Naive thymus-derived CD8-positive, alpha-beta T cell (primary cell): ENCODE measurements around the gene RPTOR. TPM values are rescaled to one million over a fixed set of nuclear protein-coding genes. Genes with fewer than 3 reads are reported as not detected.

Experiments used
- ATAC-seq, 2 donors: fragments of 150-1000 bp; cut with Tn5 transposase in 1 of 2; sonication (Bioruptor Pico), chemical (Tn5 transposase) in 1 of 2; 1 replicate in 1 of 2; 2 replicates in 1 of 2; pipeline ENCODE4 v1.10.0; 2021; ENCODE audit warnings: mild to moderate bottlenecking in 2 of 2, moderate library complexity in 2 of 2
- POLR2A ChIA-PET: fragments of 350-600 bp; sonication (Branson Sonifier 250); formaldehyde crosslinking; loops from one replicate; lab custom pipeline; 2021; ENCODE audit warnings: antibody characterized with exemption; lab: Charles Lee
- DNase-seq, 10 donors: peaks; one replicate each; pipeline versions ENCODE4 v3.0.0 to v3.0.0-alpha.2; 2020 to 2022
- H3K27ac Mint-ChIP-seq, 10 donors: one replicate each; pipeline ENCODE4 v1.8.0; 2020 to 2022; ENCODE audit warnings: mild to moderate bottlenecking in 10 of 10, mixed read lengths in 10 of 10, moderate library complexity in 4 of 10, inconsistent platforms in 1 of 10
- H3K27me3 Mint-ChIP-seq, 5 donors: one replicate each; pipeline ENCODE4 v1.8.0; 2021 to 2022; ENCODE audit warnings: mixed read lengths in 5 of 5
- H3K36me3 Mint-ChIP-seq, 3 donors: one replicate each; pipeline ENCODE4 v1.8.0; 2020 to 2022; ENCODE audit warnings: mixed read lengths in 3 of 3, mild to moderate bottlenecking in 2 of 3, inconsistent platforms in 1 of 3
- H3K4me1 Mint-ChIP-seq, 4 donors: one replicate each; pipeline ENCODE4 v1.8.0; 2021 to 2022; ENCODE audit warnings: mixed read lengths in 4 of 4
- H3K4me3 Mint-ChIP-seq, 10 donors: one replicate each; pipeline ENCODE4 v1.8.0; 2020 to 2022; ENCODE audit warnings: mild to moderate bottlenecking in 10 of 10, mixed read lengths in 10 of 10, moderate library complexity in 6 of 10, inconsistent platforms in 1 of 10
- H3K9me3 Mint-ChIP-seq, 9 donors: one replicate each; pipeline ENCODE4 v1.8.0; 2020 to 2022; ENCODE audit warnings: mixed read lengths in 9 of 9, mild to moderate bottlenecking in 3 of 9, inconsistent platforms in 1 of 9, moderate library complexity in 1 of 9
- polyA plus RNA-seq, 3 donors: library from polyadenylated mRNA; unstranded; fragments of 300-500 nt; fragmentation: Illumina TruSeq; gene quantifications; one replicate each; pipeline ENCODE4 v1.2.3, GENCODE V29; 2021
- total RNA-seq, 8 experiments: library from RNA in 2 of 8; stranded (reverse) in 2 of 8; gene quantifications; one replicate each; pipeline ENCODE4 v1.2.3 and lab custom pipeline; 2021 to 2026

RPTOR gene
- total and polyA plus RNA-seq, 5 experiments from 2014 or later = 5.3 to 53.9 (median 10.2) TPM

- no peaks in the 10 kb centered on the region for H3K27me3 Mint-ChIP-seq
- ATAC-seq (no peak), DNase-seq (no peak)
- POLR2A ChIA-PET = interaction anchor here (0.7 to 1.2 kb wide), 2 partner anchors 10 to 190 kb away, joined by 3 to 7 read pairs; no protein-coding TSS in a partner anchor
- H3K36me3 Mint-ChIP-seq = peaks cover 0 to 19% (median 16%) of the 10 kb centered on the region in 3 donors
- H3K4me3 Mint-ChIP-seq = no peak overlapping the region
- H3K4me1 Mint-ChIP-seq = peaks cover 15 to 42% (median 34%) of the 10 kb centered on the region in 4 donors
- H3K27ac Mint-ChIP-seq = peak overlapping the region in 2 of 10 donors; percentile 47 to 51
- H3K9me3 Mint-ChIP-seq = peaks cover 0 to 18% (median 4%) of the 10 kb centered on the region in 9 donors
Measured at GRCh38 chr17:80657561-80657960, 112.9 kb downstream of the RPTOR start.

- Mint-ChIP-seq H3K4me1 (peaks cover 23 to 48% (median 41%) of the 10 kb centered on the region in 4 donors), H3K4me3 (no peak overlapping the region)
- POLR2A ChIA-PET = no interaction called here
Measured at GRCh38 chr17:80658821-80659220, 114.2 kb downstream of the RPTOR start.

GRCh38 chr17:80659651-80660050 is 115.0 kb downstream of the RPTOR start:
- no peaks in the 10 kb centered on the region for H3K27me3 Mint-ChIP-seq
- peaks cover 29 to 57% (median 48%) of the 10 kb centered on the region in 4 donors for H3K4me1 Mint-ChIP-seq
- ATAC-seq (no peak), DNase-seq (no peak)
- H3K27ac Mint-ChIP-seq = peak overlapping the region in 1 of 10 donors; percentile 56
- no peak overlapping the region for H3K4me3 Mint-ChIP-seq
- H3K36me3 Mint-ChIP-seq = peaks cover 0 to 16% (median 16%) of the 10 kb centered on the region in 3 donors
- H3K9me3 Mint-ChIP-seq = peaks cover 0 to 18% (median 2%) of the 10 kb centered on the region in 9 donors
- POLR2A ChIA-PET = no interaction called here

More at GRCh38 chr17:80658821-80659220, 114.2 kb downstream of the RPTOR start:
- no peaks in the 10 kb centered on the region for H3K27me3 Mint-ChIP-seq
- ATAC-seq (no peak), DNase-seq (no peak)
- H3K27ac Mint-ChIP-seq = peak overlapping the region in 4 of 10 donors; percentile 3 to 73 (median 29)
- peaks cover 0 to 19% (median 16%) of the 10 kb centered on the region in 3 donors for H3K36me3 Mint-ChIP-seq
- H3K9me3 Mint-ChIP-seq = peaks cover 0 to 18% (median 4%) of the 10 kb centered on the region in 9 donors

GRCh38 chr17:80660527-80661198 is 116.0 kb downstream of the RPTOR start:
- Mint-ChIP-seq H3K4me1 (peaks cover 30 to 64% (median 53%) of the 10 kb centered on the region in 4 donors), H3K27me3 (no peaks in the 10 kb centered on the region)
- POLR2A ChIA-PET = interaction anchor here (1.0 to 1.5 kb wide), 3 partner anchors 11 to 114 kb away, joined by 3 to 6 read pairs (median 4); no protein-coding TSS in a partner anchor

DNA sequence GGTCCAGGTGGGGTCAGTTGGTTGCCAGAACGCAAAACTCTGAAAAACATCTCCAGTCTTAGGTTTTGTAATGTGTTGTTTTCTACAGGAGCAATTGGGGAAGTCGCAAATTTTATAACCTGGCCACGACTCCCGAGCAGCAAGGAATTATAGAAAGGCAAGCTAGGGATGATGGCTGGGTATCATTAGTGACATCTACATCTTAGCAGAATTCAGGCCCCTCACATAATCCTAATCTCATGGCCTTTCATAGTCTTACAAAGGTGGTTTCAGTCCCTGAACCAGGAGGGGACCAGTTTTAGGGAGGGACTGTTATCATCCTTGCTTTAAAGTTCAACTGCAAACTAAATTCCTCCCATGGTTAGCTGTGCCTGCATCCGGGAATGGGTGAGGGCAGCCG is 117.9 kb downstream of the RPTOR start:
- H3K4me1 Mint-ChIP-seq = peaks cover 41 to 74% (median 70%) of the 10 kb centered on the region in 4 donors
- H3K9me3 Mint-ChIP-seq = peaks cover 0 to 10% (median 2%) of the 10 kb centered on the region in 9 donors
- peaks cover 0 to 13% (median 5%) of the 10 kb centered on the region in 3 donors for H3K36me3 Mint-ChIP-seq
- no peak for ATAC-seq
- H3K4me3 Mint-ChIP-seq = peak overlapping the region in 2 of 10 donors; percentile 4 to 43
- H3K27ac Mint-ChIP-seq = peak overlapping the region; percentile 58 to 99 (median 97)
- DNase-seq = no peak
- H3K27me3 Mint-ChIP-seq = no peaks in the 10 kb centered on the region
- POLR2A ChIA-PET = interaction anchor here (1.1 to 3.0 kb wide), 3 partner anchors 9 to 124 kb away, joined by 3 to 18 read pairs (median 5); no protein-coding TSS in a partner anchor

More at GRCh38 chr17:80660527-80661198, 116.0 kb downstream of the RPTOR start:
- peaks cover 0 to 16% (median 14%) of the 10 kb centered on the region in 3 donors for H3K36me3 Mint-ChIP-seq
- no peak for ATAC-seq
- H3K4me3 Mint-ChIP-seq = peak overlapping the region in 1 of 10 donors; percentile 5
- peak overlapping the region; percentile 7 to 91 (median 72) for H3K27ac Mint-ChIP-seq
- DNase-seq = no peak
- H3K9me3 Mint-ChIP-seq = peaks cover 0 to 18% (median 2%) of the 10 kb centered on the region in 9 donors

DNA sequence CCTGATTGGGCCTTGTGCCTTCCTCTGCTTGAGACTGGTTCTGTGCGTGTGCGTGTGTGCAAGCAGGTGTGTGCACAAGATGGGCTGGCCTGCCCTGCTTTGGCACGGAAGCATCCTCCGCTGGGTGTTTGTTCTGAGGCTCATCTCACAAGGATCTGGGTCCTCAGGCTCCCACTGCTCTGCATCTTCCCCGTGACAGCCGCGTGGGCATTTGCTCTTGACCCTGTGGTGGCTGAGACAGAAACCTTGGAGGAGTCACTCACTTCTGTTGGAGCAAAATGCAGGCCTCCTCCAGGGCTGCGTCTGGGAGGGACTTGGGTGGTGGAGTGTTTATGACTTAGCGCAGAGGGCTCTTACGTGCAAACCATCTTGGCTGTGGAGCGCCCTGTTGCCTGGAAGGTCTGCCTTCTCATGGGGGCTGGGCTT is 119.2 kb downstream of the RPTOR start:
- H3K4me1 Mint-ChIP-seq = peaks cover 47 to 81% (median 72%) of the 10 kb centered on the region in 4 donors
- peaks cover 0 to 2% (median under 1%) of the 10 kb centered on the region in 3 donors for H3K36me3 Mint-ChIP-seq
- H3K4me3 Mint-ChIP-seq = peak overlapping the region; percentile 60 to 94 (median 81)
- POLR2A ChIA-PET = interaction anchor here (1.0 to 3.0 kb wide), 6 partner anchors 10 to 122 kb away, joined by 3 to 18 read pairs (median 3); no protein-coding TSS in a partner anchor
- H3K27me3 Mint-ChIP-seq = no peaks in the 10 kb centered on the region
- H3K9me3 Mint-ChIP-seq = no peaks in the 10 kb centered on the region
- peak; percentile 54 to 62 for ATAC-seq
- peak in 8 of 10 donors; percentile 7 to 72 (median 44) for DNase-seq
- peak overlapping the region; percentile 93 to 99 (median 98) for H3K27ac Mint-ChIP-seq

GRCh38 chr17:80664217-80664790 is 119.7 kb downstream of the RPTOR start:
- H3K36me3 Mint-ChIP-seq = peaks cover 0 to 2% (median 0%) of the 10 kb centered on the region in 3 donors
- peaks cover 45 to 83% (median 74%) of the 10 kb centered on the region in 4 donors for H3K4me1 Mint-ChIP-seq
- H3K27me3 Mint-ChIP-seq = no peaks in the 10 kb centered on the region
- DNase-seq (no peak), ATAC-seq (peak in 1 of 2 donors; percentile 30)
- no peaks in the 10 kb centered on the region for H3K9me3 Mint-ChIP-seq
- POLR2A ChIA-PET = interaction anchor here (1.0 to 3.0 kb wide), 5 partner anchors 10 to 122 kb away, joined by 3 to 18 read pairs (median 3); no protein-coding TSS in a partner anchor
- H3K4me3 Mint-ChIP-seq = peak overlapping the region; percentile 60 to 94 (median 81)
- peak overlapping the region; percentile 93 to 99 (median 98) for H3K27ac Mint-ChIP-seq

DNA sequence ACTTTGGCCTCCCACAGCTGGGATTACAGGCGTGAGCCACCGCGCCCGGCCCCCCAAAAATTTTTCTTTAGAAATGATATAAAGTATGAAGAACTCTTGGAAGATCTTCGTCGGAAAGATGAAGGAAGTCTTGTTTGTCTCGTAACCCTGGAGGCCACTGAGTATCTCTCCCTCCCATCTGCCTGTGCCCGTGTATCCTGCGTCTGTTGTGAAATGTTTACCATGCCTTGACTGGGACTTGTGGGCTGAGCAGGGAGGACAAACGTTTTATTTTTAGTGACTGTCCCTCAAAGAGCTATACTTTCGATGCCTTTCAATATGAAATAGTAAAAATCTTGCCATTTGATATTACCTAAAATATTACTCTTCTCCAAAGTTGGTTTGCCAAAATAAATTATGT is 121.2 kb downstream of the RPTOR start:
- Mint-ChIP-seq H3K27me3 (no peaks in the 10 kb centered on the region), H3K4me1 (peaks cover 52 to 92% (median 82%) of the 10 kb centered on the region in 4 donors), H3K9me3 (no peaks in the 10 kb centered on the region), H3K4me3 (peak overlapping the region; percentile 33 to 94 (median 74)), H3K27ac (peak overlapping the region; percentile 92 to 99 (median 96)), H3K36me3 (peaks cover 0 to 2% (median 0%) of the 10 kb centered on the region in 3 donors)
- DNase-seq (no peak), ATAC-seq (no peak)
- POLR2A ChIA-PET = interaction anchor here (1.0 kb wide), 1 partner anchor 117 kb away, joined by 3 read pairs; no protein-coding TSS in a partner anchor

DNA sequence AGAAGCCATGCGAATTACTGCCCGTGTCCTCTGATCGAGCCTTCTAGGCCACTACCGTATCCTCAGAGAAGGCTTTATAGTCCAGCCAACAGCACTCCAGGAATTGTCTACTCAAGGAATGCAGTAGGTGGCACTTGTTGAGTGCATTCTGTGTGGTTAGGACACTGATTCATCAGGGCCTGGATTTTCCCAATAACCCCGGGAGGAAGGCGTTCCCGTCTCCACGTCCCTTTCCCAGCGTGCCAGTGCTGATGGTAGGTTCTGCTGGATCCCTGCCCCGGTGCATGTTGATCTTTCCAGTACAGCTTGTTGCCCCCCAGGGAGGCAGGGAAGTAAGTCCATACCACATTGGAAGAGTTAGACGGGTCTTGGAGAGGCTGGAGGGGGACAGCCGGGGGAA is 122.2 kb downstream of the RPTOR start:
- Mint-ChIP-seq H3K4me1 (peaks cover 55 to 97% (median 83%) of the 10 kb centered on the region in 4 donors), H3K4me3 (peak overlapping the region in 7 of 10 donors; percentile 53 to 86 (median 72))

DNA sequence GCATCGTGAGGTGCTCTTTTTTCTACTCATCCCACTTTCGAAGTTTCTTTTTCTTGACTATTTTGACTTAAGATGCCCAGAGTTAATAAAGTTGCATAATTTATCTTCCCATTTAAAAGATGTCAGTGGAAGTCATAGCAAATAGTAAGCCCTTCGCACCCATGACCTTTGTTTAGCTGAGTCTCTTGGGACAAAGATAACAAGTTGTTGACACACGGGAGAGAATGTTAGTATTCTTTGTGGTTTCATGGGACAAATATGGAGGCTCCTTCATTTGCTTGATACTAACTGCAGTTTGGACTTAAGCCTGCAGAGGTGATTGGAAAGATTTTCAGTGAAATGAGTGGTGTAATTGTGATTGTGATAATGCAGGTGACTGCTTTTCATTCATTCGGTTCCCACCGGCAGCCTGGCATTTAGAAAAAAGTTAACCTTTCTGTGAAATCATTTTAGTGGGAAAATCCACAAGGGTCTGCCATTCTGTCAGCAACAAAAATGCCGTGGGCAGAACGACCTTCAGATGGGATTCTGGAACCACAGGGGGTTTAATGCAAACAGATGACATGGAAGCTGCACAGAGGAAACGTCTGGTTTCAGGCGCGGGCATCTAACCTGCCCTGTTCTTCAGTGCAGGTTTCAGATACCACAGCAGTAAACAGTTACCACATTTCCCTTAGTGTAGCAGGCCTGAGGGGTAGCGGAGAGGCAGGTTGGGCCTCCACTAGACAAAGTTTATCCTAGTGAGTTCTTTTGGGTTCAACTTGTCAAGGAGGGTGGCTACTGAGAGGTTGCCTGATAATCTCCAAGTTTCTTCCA is 123.0 kb downstream of the RPTOR start:
- Mint-ChIP-seq H3K4me1 (peaks cover 55 to 90% (median 80%) of the 10 kb centered on the region in 4 donors), H3K27ac (peak overlapping the region; percentile 79 to 99 (median 92)), H3K36me3 (peaks cover 0 to 9% (median 0%) of the 10 kb centered on the region in 3 donors), H3K9me3 (no peaks in the 10 kb centered on the region), H3K4me3 (peak overlapping the region; percentile 43 to 86 (median 70)), H3K27me3 (no peaks in the 10 kb centered on the region)
- DNase-seq = peak in 4 of 10 donors; percentile 21 to 59 (median 54)
- ATAC-seq = peak; percentile 54 to 58
- POLR2A ChIA-PET = no interaction called here

More for the DNA sequence above, 122.2 kb downstream of the RPTOR start:
- POLR2A ChIA-PET = interaction anchor here (1.0 kb wide), 1 partner anchor 116 kb away, joined by 3 read pairs; no protein-coding TSS in a partner anchor
- Mint-ChIP-seq H3K9me3 (no peaks in the 10 kb centered on the region), H3K27ac (peak overlapping the region in 9 of 10 donors; percentile 48 to 99 (median 92)), H3K27me3 (no peaks in the 10 kb centered on the region), H3K36me3 (peaks cover 0 to 8% (median 0%) of the 10 kb centered on the region in 3 donors)
- ATAC-seq = no peak
- DNase-seq = no peak

GRCh38 chr17:80668375-80669148 is 123.9 kb downstream of the RPTOR start:
- Mint-ChIP-seq H3K36me3 (peaks cover 0 to 9% (median 0%) of the 10 kb centered on the region in 3 donors), H3K27ac (peak overlapping the region; percentile 79 to 99 (median 92)), H3K4me1 (peaks cover 51 to 90% (median 81%) of the 10 kb centered on the region in 4 donors), H3K4me3 (peak overlapping the region in 9 of 10 donors; percentile 43 to 86 (median 72)), H3K9me3 (no peaks in the 10 kb centered on the region), H3K27me3 (no peaks in the 10 kb centered on the region)
- POLR2A ChIA-PET = no interaction called here
- DNase-seq (peak in 1 of 10 donors; percentile 44), ATAC-seq (no peak)
